AML-193 (cell line): ENCODE measurements around the gene CSF1R.

Source experiments
- DNase-seq, 2 experiments: peaks; one replicate each; lab custom pipeline; 2025; lab: John Stamatoyannopoulos, UW

Gene CSF1R

DNA sequence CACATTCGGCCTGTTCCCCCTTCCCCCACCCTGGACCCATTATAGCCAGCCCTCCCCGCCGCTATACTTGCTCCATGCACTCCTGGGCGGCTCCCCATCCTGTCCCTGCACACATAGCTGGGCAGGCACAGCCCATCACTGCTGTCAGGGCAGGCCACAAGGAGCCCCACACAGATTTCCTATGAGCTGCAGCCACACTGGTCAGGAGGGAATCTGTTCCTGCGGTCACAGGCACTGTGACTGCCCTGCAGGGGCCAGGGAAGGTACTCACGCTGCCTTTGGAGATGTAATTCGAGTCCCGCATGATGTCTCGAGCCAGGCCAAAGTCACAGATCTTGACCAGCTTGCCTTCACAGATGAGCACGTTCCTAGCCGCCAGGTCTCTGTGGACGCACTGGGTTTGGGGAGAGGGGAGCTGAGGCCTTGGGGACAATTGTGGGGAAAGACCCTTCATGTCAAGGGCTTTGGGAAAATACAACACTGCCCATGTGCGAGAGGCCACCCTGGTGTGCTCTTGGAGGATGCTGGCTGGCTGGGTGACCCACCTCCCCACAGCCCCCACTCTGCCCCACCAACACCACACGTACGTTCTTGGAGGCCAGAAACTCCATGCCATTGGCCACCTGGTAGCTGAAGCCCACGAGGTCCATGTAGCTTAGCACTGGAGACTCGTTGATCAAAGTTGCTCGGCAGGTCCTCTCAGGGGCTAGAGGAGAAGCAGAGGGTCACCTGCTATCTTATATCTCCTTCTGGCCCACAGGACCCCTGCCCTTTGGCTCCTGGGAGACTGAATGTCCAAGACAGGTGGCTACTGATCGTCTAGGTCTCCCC lies 34.5 kb upstream of the CSF1R start:
- no peak for DNase-seq

DNA sequence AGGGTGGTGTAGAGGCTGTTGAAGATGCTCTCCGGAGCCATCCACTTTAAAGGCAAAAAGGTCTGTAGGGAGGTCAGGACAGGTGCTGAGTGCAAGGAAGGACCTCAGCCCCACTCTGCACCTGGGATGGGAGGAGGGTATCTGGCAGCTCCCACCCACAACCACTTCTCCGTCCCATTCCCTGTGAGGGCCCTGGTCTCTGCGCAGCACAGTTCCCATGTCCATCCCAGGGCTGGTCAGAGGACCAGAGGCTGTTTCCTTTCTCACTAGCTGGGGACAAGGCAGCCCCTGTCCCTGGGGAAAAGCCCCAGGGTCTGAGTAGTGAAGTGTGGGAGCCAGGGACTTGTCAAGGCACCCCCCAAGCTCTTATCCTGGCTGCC lies 33.7 kb upstream of the CSF1R start:
- DNase-seq, result no peak

- peak in 1 of 2 experiments; percentile 17 for DNase-seq
Observed at GRCh38 chr5:150119421-150120061, 33.2 kb upstream of the CSF1R start.

DNA sequence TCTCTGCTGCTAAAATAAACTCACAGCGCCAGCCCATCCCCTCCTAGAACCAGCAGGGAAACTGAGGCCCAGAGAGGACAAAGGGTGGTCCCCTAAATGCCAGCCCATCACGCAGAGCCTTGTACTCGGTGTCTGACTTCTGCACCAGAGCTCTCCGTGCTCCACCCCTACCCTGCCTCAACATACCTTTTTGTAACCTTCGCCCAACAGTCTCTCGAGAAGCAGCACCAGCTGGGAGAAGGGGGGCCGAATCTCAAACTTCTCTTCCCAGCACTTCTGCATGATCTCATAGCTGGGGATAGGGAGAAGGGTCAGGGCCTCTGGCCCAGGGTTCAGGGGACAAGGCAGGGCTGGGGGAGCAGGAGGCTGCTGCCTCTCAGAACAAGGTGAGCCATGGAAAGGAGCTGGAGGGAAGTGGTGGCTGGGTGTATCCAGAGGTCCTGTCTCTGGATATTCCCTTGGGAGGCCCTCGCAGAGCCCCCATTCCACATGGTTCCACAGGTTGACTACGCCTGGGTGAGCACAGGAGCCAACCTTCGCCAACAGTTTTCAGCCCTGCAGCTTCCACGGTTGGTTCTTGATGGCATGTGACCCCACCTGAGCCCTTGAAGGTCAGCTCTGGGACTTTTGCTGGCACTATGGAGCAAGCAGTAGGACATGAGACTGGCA lies 32.3 kb upstream of the CSF1R start:
- no peak for DNase-seq

- DNase-seq, result no peak
Observed at GRCh38 chr5:150117945-150118560, 31.7 kb upstream of the CSF1R start.

GRCh38 chr5:150116667-150117400 lies 30.5 kb upstream of the CSF1R start:
- DNase-seq, result no peak

GRCh38 chr5:150114773-150115408 lies 28.5 kb upstream of the CSF1R start:
- DNase-seq, result no peak

DNA sequence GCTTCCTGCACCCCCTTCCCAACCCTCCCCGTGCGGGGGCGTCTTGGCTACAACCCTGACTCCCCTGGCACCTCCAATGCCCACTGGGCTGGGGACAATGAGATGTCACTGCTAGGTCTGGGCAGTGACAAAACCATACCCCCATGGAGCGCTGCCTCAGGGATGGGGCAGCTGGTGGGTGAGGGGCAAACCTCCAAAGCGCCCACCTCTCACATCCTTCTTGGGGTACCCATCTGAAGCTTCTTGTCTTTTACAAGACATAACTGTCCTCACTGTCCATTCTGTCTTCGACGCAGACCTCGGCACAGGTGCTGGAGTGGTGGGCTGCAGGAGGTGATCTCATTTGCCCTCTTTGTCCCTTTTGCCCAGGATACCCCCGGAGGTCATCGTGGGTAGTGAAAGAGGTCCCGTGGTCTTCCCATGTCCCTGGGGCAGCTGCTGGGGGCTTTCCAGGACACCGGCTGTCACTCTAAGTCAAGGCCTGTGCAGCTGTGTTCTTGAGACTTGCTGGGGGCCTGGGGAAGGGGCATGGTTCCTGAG lies 27.8 kb upstream of the CSF1R start:
- no peak for DNase-seq

- DNase-seq, result no peak
Observed at GRCh38 chr5:150113047-150113744, 26.8 kb upstream of the CSF1R start.

DNA sequence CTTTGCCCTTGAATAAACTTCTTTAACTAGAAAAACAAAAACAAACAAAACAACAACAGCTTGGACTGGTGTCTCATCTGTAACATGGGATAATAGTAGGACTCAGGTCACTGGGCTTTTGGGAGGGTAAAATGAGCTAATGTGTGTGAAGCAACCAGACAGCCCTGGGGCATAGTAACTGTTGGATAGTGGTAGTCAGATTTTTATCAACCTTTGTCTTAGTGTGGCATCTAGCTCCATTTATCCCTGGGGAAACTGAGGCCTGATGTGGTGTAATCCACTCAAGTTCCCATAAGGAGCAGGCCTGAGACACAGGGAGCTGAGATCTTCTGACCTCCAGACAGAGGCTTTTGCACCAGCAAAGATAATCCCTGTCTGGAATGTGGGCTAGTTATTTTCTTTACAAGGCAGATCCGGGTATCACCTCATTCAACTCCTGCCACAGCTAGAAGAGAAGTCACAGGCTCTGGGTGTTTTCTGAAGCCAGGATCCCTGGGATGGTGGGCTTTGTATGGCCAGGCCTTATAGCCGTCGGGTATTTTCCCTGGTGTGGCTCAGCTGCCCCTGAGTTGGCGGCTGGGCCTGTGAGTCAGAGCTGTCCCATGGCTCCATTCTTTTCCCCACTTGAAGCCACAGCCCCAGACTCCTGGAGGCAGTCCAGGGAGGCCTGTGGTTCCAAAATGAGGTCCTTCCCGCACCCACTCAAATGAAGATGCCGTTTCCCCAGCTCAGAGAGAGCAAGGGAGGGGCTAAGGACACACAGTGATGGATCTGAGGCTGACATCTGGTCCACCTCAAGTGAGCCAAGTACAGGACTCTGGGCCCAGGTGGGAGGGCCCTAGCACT lies 26.1 kb upstream of the CSF1R start:
- no peak for DNase-seq

GRCh38 chr5:150111122-150111521 lies 24.8 kb upstream of the CSF1R start:
- no peak for DNase-seq

- no peak for DNase-seq
Observed at GRCh38 chr5:150109921-150110320, 23.6 kb upstream of the CSF1R start.

DNA sequence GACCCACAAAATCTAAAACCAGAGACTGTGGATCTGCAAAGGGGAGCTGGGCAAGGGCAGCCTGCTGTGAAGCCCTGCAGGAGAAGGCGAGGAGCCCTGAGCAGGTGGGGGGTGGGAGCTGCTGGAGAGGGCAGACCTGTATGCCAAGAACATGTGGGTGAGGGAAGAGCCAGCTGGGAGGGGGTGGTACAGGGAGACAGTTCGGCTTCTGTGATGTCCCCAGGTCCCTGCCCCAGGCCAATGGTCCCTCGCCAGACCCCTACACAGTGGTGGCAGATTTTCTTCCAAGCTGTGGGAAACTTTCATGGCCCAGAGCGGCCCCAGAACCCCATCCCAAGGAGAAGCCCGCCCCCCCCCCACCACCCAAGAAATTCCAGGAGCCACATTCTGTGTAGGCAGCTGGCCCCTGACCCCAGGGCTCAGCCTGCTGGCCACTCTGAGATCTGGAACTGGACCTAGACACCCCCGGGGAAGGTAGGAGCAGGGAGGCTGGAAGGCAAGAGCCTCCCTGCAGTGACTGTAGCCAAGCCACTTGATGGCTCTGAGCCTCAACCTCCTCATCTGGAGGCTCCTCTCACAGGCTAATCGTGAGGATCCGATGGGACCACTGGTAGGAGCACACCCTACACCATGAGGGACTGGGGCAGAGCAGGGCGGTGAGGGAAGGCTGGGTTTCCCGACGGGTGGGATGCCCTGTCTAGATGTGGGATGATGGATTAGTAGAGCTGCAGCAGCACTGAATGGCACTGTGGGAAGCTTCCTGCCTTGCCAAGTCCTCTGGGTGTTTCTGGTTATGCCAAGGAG lies 22.6 kb upstream of the CSF1R start:
- DNase-seq, result no peak

GRCh38 chr5:150107909-150108447 lies 21.6 kb upstream of the CSF1R start:
- no peak for DNase-seq

DNA sequence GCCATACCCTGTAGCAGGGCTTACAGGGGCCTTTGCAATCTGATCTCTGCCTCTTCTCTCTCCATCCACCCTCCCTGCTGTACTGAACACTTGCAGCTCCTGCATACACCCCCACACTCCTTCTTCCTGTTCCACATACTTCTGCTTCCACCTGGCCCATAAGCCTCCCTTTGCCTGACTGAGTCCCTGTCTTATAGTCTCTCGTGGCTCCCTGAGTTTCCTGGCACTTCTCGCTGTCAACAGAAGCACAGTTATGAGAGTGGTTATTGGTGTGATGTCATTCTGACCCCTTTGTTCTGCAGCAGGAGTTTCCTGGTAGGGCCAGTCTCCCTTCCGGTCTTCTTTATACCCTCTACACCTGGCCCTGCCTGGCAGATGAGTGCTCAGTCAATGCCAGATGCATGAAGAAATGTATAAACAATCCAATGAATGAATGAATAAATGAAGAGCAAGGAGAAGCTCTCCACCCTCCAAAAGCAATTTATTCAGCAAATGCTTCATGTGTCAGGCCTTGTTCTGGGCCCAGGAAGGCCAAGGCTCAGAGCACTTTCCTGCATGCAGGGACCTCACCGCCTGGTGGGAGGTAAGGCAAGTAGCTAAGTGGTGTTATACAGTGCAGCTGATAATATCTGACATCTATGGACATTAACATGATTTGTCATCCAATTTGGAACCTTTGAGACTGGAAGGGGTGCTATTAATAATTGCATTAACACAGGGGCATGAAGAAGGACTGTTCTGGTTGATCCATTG lies 20.5 kb upstream of the CSF1R start:
- DNase-seq, result no peak

DNA sequence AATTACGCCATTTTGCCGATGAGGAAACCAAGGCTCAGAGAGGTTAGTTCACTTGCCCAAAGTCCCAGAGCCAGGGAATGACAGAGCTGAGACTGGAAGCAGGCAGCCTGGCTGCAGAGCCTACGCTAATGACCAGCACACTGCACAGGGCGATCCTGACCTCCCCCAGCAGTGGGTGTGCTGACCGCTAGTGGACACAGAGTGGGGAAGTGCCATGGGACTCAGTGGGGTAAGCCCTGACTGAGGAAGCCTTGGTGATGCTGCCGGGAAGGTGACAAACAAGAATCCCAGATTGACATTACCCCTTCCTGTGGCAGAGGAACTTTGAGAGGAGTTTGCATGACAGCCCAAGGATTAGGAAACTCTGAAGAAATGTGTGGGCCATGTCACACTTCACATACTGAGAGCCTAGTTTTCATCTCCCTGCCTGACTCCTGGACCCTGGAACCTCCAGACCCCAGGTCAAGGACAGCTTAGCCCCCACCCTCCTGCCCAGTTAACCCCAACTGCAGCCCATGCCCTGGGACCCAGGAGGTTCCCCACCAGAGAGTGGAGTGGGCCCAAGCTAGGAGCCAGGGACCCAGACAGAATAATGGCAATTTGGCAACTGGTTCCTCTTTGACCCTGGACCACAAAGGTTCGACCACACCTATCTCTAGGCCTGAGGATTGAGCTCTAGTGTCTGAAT lies 19.7 kb upstream of the CSF1R start:
- no peak for DNase-seq

- no peak for DNase-seq
Observed at GRCh38 chr5:150104550-150104870, 18.2 kb upstream of the CSF1R start.
